ENCODE measurements around the gene YWHAQ. TPM values are rescaled to one million over a fixed set of nuclear protein-coding genes. Genes with fewer than 3 reads are reported as not detected.

The YWHAQ gene
- total and polyA plus RNA-seq, 9 of the 15 experiments (the other 6 are each of a cell fraction or from before 2014, with no cell fraction given) = 63.1 to 359 (median 203) TPM

GRCh38 chr2:9630117-9630735 is 571 bp downstream of the YWHAQ start (continued):
- peak in 1 of 3 experiments; percentile 34 for TF ChIP-seq YY1 (IDR thresholded peaks at IDR 0.05; ENCODE audit: borderline replicate concordance in 1 of 3, control insufficient read depth in 1 of 3, extremely low read depth in 1 of 3, insufficient read depth in 3 of 3, insufficient read length in 1 of 3, insufficient replicate concordance in 2 of 3, low read depth in 1 of 3, low read length in 2 of 3)
- TF ChIP-seq FOXA3 (CRISPR knock-in tag; conservative IDR thresholded peaks at IDR 0.05 in 1 of 2, IDR thresholded peaks at IDR 0.05 in 1 of 2) = no peak
- TF ChIP-seq ZFX (CRISPR knock-in tag; IDR thresholded peaks at IDR 0.05) = peak; percentile 70
- TF ChIP-seq EP400 (IDR thresholded peaks at IDR 0.05) = no peak
- peak; percentile 38; the same call in 1 of the 2 replicates for TF ChIP-seq ZNF511 (CRISPR knock-in tag; IDR thresholded peaks at IDR 0.05)
- no peak for TF ChIP-seq POLR2A (conservative IDR thresholded peaks at IDR 0.05)
- no peak for TF ChIP-seq ZBTB7A (IDR thresholded peaks at IDR 0.05; ENCODE audit: borderline replicate concordance, control insufficient read depth, low read depth, low read length)
- no peak for TF ChIP-seq PTTG1 (tag; IDR thresholded peaks at IDR 0.05; ENCODE audit: low read depth)
- no peak for TF ChIP-seq ZNF589 (CRISPR knock-in tag; IDR thresholded peaks at IDR 0.05; ENCODE audit: low read depth)
- TF ChIP-seq GTF2E2 (tag; IDR thresholded peaks at IDR 0.05) = 0 out of 2 replicates have a peak, but pooled peaks have one; percentile 21
- no peak for TF ChIP-seq BRF1 (IDR thresholded peaks at IDR 0.05; ENCODE audit: borderline replicate concordance, extremely low read depth, insufficient read length)
- TF ChIP-seq U2AF1 (optimal IDR thresholded peaks at IDR 0.05; ENCODE audit: low read depth, low read length) = no peak
- TF ChIP-seq CREM (IDR thresholded peaks at IDR 0.05; ENCODE audit: low read depth) = peak; percentile 17; the same call in 1 of the 2 replicates
- no peak for TF ChIP-seq HNRNPL (IDR thresholded peaks at IDR 0.05; ENCODE audit: low read depth, low read length)
- peak; percentile 16 for TF ChIP-seq CCNT2 (IDR thresholded peaks at IDR 0.05; ENCODE audit: borderline replicate concordance, extremely low read depth, insufficient read length, low read depth, low read length)
- 0 out of 2 replicates have a peak, but pooled peaks have one; percentile 14 for TF ChIP-seq ZNF592 (IDR thresholded peaks at IDR 0.05)
- peak; percentile 62; the same call in 1 of the 2 replicates for TF ChIP-seq MYC (IDR thresholded peaks at IDR 0.05; ENCODE audit: low read depth, low read length)
- TF ChIP-seq MYC (CRISPR knock-in tag; IDR thresholded peaks at IDR 0.05; ENCODE audit: borderline replicate concordance, low read depth) = no peak
- TF ChIP-seq L3MBTL2 (IDR thresholded peaks at IDR 0.05) = peak; percentile 11; the same call in 1 of the 2 replicates
- no peak for TF ChIP-seq ZNF311 (CRISPR knock-in tag; IDR thresholded peaks at IDR 0.05)
- TF ChIP-seq KDM5B (IDR thresholded peaks at IDR 0.05; ENCODE audit: insufficient replicate concordance, low read depth, low read length) = no peak
- TF ChIP-seq ZNF175 (CRISPR knock-in tag; IDR thresholded peaks at IDR 0.05; ENCODE audit: low read depth) = no peak
- peak; percentile 46 for TF ChIP-seq SAP30 (IDR thresholded peaks at IDR 0.05; ENCODE audit: borderline replicate concordance, insufficient read depth, low read depth, low read length, poor library complexity, severe bottlenecking)

Data from K562 (cell line).